Brain microvascular endothelial cell (primary cell): ENCODE results near the gene ZNF581.

Experiments
- DNase-seq: peaks from one replicate; pipeline ENCODE4 v3.0.0-alpha.2; 2020
- H3K27ac ChIP-seq: fragments of 250-450 bp; sonication (Bioruptor Pico); 2 replicates; pipeline ENCODE4 v1.5.1; 2020; ENCODE audit warnings: mild to moderate bottlenecking, moderate library complexity
- H3K27me3 ChIP-seq: fragments of 250-450 bp; sonication (Bioruptor Pico); replicated peaks from 2 replicates; pipeline ENCODE4 v1.5.1; 2020; ENCODE audit warnings: mild to moderate bottlenecking
- H3K36me3 ChIP-seq: fragments of 250-450 bp; sonication (Bioruptor Pico); replicated peaks from 2 replicates; pipeline ENCODE4 v1.5.1; 2020; ENCODE audit warnings: mild to moderate bottlenecking
- H3K4me3 ChIP-seq: 2 replicates; pipeline ENCODE4 v1.5.1; 2011; ENCODE audit warnings: low read depth, mild to moderate bottlenecking, control low read depth, low read length, moderate library complexity
- CTCF ChIP-seq: IDR thresholded peaks from 2 replicates; pipeline ENCODE4 v1.5.1; 2011; ENCODE audit warnings: low read depth, mild to moderate bottlenecking, moderate library complexity, low read length, control low read depth, inconsistent platforms; ENCODE audit errors: missing control alignments
- in situ Hi-C: cut with HindIII; loops from 2 replicates; pipeline ENCODE4 v1.10.0; 2017; ENCODE audit warnings: low sequenced_read_pairs, low pct_ligation_motif_present

The ZNF581 gene

GRCh38 chr19:55676383-55676782, 32.9 kb downstream of the ZNF581 start:
- Histone ChIP-seq H3K27ac (no peak overlapping the region), H3K4me3 (peak overlapping the region; percentile 85), H3K36me3 (peaks cover 38% of the 10 kb centered on the region), H3K27me3 (no peaks in the 10 kb centered on the region)
- TF ChIP-seq CTCF = no peak
- in situ Hi-C loops = no loop called here
- DNase-seq = no peak

- no peaks in the 10 kb centered on the region for H3K27me3 ChIP-seq
- no peak overlapping the region for H3K27ac ChIP-seq
- peaks cover 38% of the 10 kb centered on the region for H3K36me3 ChIP-seq
- in situ Hi-C loops = no loop called here
- no peak overlapping the region for H3K4me3 ChIP-seq
- DNase-seq = no peak
- no peak for TF ChIP-seq CTCF
Observed at GRCh38 chr19:55676889-55677505, 33.5 kb downstream of the ZNF581 start.

GRCh38 chr19:55677572-55678028, 34.2 kb downstream of the ZNF581 start:
- in situ Hi-C loops = no loop called here
- no peak for DNase-seq
- peaks cover 38% of the 10 kb centered on the region for H3K36me3 ChIP-seq
- H3K27ac ChIP-seq = no peak overlapping the region
- no peak for TF ChIP-seq CTCF
- no peak overlapping the region for H3K4me3 ChIP-seq
- no peaks in the 10 kb centered on the region for H3K27me3 ChIP-seq

- no peak for TF ChIP-seq CTCF
- Histone ChIP-seq H3K36me3 (peaks cover 40% of the 10 kb centered on the region), H3K27ac (no peak overlapping the region), H3K27me3 (no peaks in the 10 kb centered on the region), H3K4me3 (no peak overlapping the region)
- in situ Hi-C loops = no loop called here
- no peak for DNase-seq
Observed at GRCh38 chr19:55678121-55678671, 34.7 kb downstream of the ZNF581 start.

- peaks cover 45% of the 10 kb centered on the region for H3K36me3 ChIP-seq
Observed at GRCh38 chr19:55679343-55680257, 36.2 kb downstream of the ZNF581 start.

More at GRCh38 chr19:55679343-55680257, 36.2 kb downstream of the ZNF581 start:
- Histone ChIP-seq H3K27me3 (no peaks in the 10 kb centered on the region), H3K4me3 (no peak overlapping the region), H3K27ac (no peak overlapping the region)
- TF ChIP-seq CTCF = no peak
- in situ Hi-C loops = no loop called here
- DNase-seq = no peak
